ENCODE measurements around the gene ACADVL. TPM values are rescaled to one million over a fixed set of nuclear protein-coding genes. Genes with fewer than 3 reads are reported as not detected.

ACADVL gene
- total and polyA plus RNA-seq, 2 of the 4 experiments (the other 2 are of a cell fraction): 139 to 752 TPM

DNA sequence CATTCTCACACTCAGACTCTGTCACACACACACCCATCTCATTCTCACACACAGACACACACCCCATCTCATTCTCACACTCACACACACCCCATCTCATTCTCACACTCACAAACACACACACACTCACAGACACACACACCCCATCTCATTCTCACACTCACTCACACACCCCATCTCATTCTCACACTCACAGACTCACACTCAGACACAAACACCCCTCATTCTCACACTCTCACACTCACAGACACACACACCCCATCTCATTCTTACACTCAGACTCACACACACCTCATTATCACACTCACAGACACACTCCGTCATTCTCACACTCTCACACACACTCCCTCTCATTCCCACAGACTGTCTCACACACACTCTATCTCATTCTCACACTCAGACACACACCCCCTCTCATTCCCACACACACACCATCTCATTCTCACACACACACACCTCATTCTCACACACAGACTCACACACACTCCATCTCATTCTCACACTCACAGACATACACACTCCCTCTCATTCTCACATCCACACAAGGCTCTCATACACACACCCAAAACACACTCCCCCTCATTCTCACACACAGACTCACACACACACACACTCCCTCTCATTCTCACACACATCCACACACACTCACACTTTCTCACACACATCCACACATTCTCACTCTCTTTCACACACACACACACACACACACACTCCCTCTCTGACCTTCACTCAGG lies 43.5 kb upstream of the ACADVL start (continued):
- TF ChIP-seq RCOR1 (IDR thresholded peaks at IDR 0.05; ENCODE audit: insufficient replicate concordance, low read length) (no peak), POLR2A (IDR thresholded peaks at IDR 0.05; ENCODE audit: low read depth, low read length) (no peak)

DNA sequence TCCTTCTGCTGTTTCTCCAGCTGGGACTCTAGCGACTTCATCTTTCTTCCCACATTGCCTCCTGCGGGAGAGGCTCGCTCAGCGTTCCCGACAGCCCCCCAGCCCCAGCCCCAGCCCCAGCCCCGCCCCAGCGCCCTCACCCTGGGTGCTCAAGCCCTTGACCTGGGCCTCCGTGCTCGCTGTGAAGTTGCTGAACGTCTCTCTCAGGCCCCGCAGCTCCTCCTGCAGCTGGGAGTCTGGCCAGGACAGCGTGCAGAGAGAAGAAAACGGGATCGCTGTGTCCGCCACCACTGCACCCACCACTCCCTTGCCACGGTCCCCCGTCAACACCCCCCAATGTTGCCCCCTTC lies 42.9 kb upstream of the ACADVL start:
- in situ Hi-C loops (cut with MboI; ENCODE audit: low sequenced_read_pairs): no loop called here
- Histone ChIP-seq H3K79me1 (ENCODE audit: low read depth in 1 of 2, low read length in 2 of 2) (no peaks in the 10 kb centered on the region), H3K23ac (ENCODE audit: low read depth, low read length) (peak overlapping the region; percentile 72; the same call in 1 of the 2 replicates), H3K9me3 (ENCODE audit: control insufficient read depth, insufficient read depth, low read length) (no peaks in the 10 kb centered on the region), H3K14ac (replicated peaks; ENCODE audit: low read depth, low read length) (no peak overlapping the region), H2AK9ac (replicated peaks; ENCODE audit: low read depth, low read length, poor library complexity) (no peak overlapping the region), H2AFZ (replicated peaks; ENCODE audit: low read length, poor library complexity) (peak overlapping the region; percentile 72), H3K4ac (ENCODE audit: low read depth, low read length) (no peak overlapping the region), H3K9me1 (ENCODE audit: insufficient read depth, low read length) (peaks cover 13% of the 10 kb centered on the region; the same call in 1 of the 2 replicates), H3K4me1 (ENCODE audit: control insufficient read depth, insufficient read depth, low read length) (peaks cover 2% of the 10 kb centered on the region; the same call in 1 of the 2 replicates), H4K5ac (ENCODE audit: low read depth, low read length) (no peak overlapping the region), H3K4me2 (ENCODE audit: low read depth, low read length) (peak overlapping the region; percentile 92; the same call in 1 of the 2 replicates), H3K18ac (ENCODE audit: low read depth, low read length) (no peak overlapping the region), H2BK120ac (ENCODE audit: low read depth, low read length) (no peak overlapping the region), H4K8ac (ENCODE audit: low read depth in 2 of 2, low read length in 2 of 2) (no peak overlapping the region; a peak in 2 of 4 replicates), H3K4me3 (ENCODE audit: insufficient read depth, low read depth, low read length) (peak overlapping the region; percentile 24; the same call in 1 of the 2 replicates), H2AK5ac (ENCODE audit: low read depth, low read length) (peak overlapping the region; percentile 78), H2BK20ac (ENCODE audit: low read depth, low read length) (no peak overlapping the region), H4K91ac (ENCODE audit: insufficient read depth, low read depth, low read length) (no peak overlapping the region), H3K9ac (ENCODE audit: low read depth, low read length) (peak overlapping the region; percentile 47; the same call in 1 of the 2 replicates), H3K27ac (ENCODE audit: insufficient read depth, low read length) (no peak overlapping the region), H3K56ac (ENCODE audit: extremely low read depth, insufficient read depth, low read length) (no peak overlapping the region), H3K27me3 (ENCODE audit: control insufficient read depth, insufficient read depth, low read length) (no peaks in the 10 kb centered on the region), H2BK5ac (ENCODE audit: low read depth, low read length, poor library complexity, severe bottlenecking) (no peak overlapping the region), H3K36me3 (ENCODE audit: control insufficient read depth, insufficient read depth, low read length) (no peaks in the 10 kb centered on the region), H4K20me1 (ENCODE audit: insufficient read depth, low read length) (peaks cover 3% of the 10 kb centered on the region; the same call in 1 of the 2 replicates), H2BK15ac (ENCODE audit: low read depth, low read length) (no peak overlapping the region)
- no TSS peak for BruUV-seq (replicated peaks)
- DNase-seq: no peak
- ATAC-seq (ENCODE audit: low read depth): peak; percentile 33
- CTCF ChIA-PET: interaction anchor here (0.9 to 2.5 kb wide), 6 partner anchors 11 to 124 kb away, joined by 3 to 8 read pairs (median 4); no protein-coding TSS in a partner anchor
- intact Hi-C loops (cut with micrococcal nuclease): loop anchor here (1.0 to 2.0 kb wide), 2 partner anchors 40 to 125 kb away; no protein-coding TSS in a partner anchor
- WGBS, 2 experiments (ENCODE audit: extremely low coverage in 2 of 2, insufficient read length in 1 of 2): 0% methylated on average over 2 of the region's 17 CpGs; no CpG with 5 or more reads in 1 of the 2 experiments
- POLR2A ChIA-PET (ENCODE audit: unreplicated experiment): no interaction called here
- dilution Hi-C loops (cut with HindIII; ENCODE audit: low sequenced_read_pairs, unreplicated experiment): no loop called here
- TF ChIP-seq MXI1 (IDR thresholded peaks at IDR 0.05; ENCODE audit: borderline replicate concordance, low read depth, low read length) (no peak), RCOR1 (IDR thresholded peaks at IDR 0.05; ENCODE audit: insufficient replicate concordance, low read length) (no peak), CEBPB (IDR thresholded peaks at IDR 0.05; ENCODE audit: low read depth, low read length) (no peak), CHD1 (IDR thresholded peaks at IDR 0.05; ENCODE audit: low read depth, low read length) (no peak), RFX5 (IDR thresholded peaks at IDR 0.05; ENCODE audit: low read depth, low read length) (no peak), ELK1 (IDR thresholded peaks at IDR 0.05; ENCODE audit: borderline replicate concordance, low read depth, low read length) (no peak), RAD21 (IDR thresholded peaks at IDR 0.05; ENCODE audit: low read length) (no peak), POLR2A (IDR thresholded peaks at IDR 0.05; ENCODE audit: low read depth, low read length) (no peak), FOS (IDR thresholded peaks at IDR 0.05; ENCODE audit: low read depth, low read length) (no peak), SMC3 (IDR thresholded peaks at IDR 0.05; ENCODE audit: low read depth, low read length) (no peak), MAZ (IDR thresholded peaks at IDR 0.05; ENCODE audit: borderline replicate concordance, low read depth, low read length) (no peak)
- TF ChIP-seq, protein P1, sequence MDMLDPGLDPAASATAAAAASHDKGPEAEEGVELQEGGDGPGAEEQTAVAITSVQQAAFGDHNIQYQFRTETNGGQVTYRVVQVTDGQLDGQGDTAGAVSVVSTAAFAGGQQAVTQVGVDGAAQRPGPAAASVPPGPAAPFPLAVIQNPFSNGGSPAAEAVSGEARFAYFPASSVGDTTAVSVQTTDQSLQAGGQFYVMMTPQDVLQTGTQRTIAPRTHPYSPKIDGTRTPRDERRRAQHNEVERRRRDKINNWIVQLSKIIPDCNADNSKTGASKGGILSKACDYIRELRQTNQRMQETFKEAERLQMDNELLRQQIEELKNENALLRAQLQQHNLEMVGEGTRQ (IDR thresholded peaks at IDR 0.05; ENCODE audit: low read depth, low read length): no peak

Data from IMR-90 (cell line).